ENCODE data around the gene DLX2.
"Not testable (repeated sequence)": the region's sequence is repeated elsewhere in the genome, so short reads cannot be mapped to it uniquely, and the experiment has no call there.

The DLX2 gene

GRCh38 chr2:172102391-172103359 lies at the start of gene DLX2:
Gene DLX2, minus strand, starts transcription at chr2:172102900. Its CDS starts 362 bp downstream, at chr2:172102538.
- DNase-seq = peak; percentile 92

- peak; percentile 26 for DNase-seq
These were observed 45.4 kb upstream of the DLX2 start for GRCh38 chr2:172147944-172148650.

- no peak for DNase-seq
These were observed 41.1 kb upstream of the DLX2 start for GRCh38 chr2:172143817-172144216.

- not testable (repeated sequence) for DNase-seq
These were observed 36.0 kb upstream of the DLX2 start for GRCh38 chr2:172138727-172139126.

- no peak for DNase-seq
These were observed 35.2 kb upstream of the DLX2 start for GRCh38 chr2:172137943-172138342.

GRCh38 chr2:172137109-172137508 lies 34.4 kb upstream of the DLX2 start:
- no peak for DNase-seq

GRCh38 chr2:172135446-172135845 lies 32.7 kb upstream of the DLX2 start:
- DNase-seq = peak; percentile 11

GRCh38 chr2:172134270-172134669 lies 31.6 kb upstream of the DLX2 start:
- no peak for DNase-seq

GRCh38 chr2:172131713-172132555 lies 29.2 kb upstream of the DLX2 start:
- DNase-seq = no peak

GRCh38 chr2:172129404-172129803 lies 26.7 kb upstream of the DLX2 start:
- DNase-seq = no peak

GRCh38 chr2:172128484-172128883 lies 25.8 kb upstream of the DLX2 start:
- DNase-seq = no peak

GRCh38 chr2:172120118-172120517 lies 17.4 kb upstream of the DLX2 start:
- DNase-seq = no peak

GRCh38 chr2:172119089-172119488 lies 16.4 kb upstream of the DLX2 start:
- peak; percentile 77 for DNase-seq

GRCh38 chr2:172116107-172116506 lies 13.4 kb upstream of the DLX2 start:
- DNase-seq = no peak

- DNase-seq = no peak
These were observed 11.9 kb upstream of the DLX2 start for GRCh38 chr2:172114579-172114978.

GRCh38 chr2:172114176-172114575 lies 11.5 kb upstream of the DLX2 start:
- not testable (repeated sequence) for DNase-seq

- DNase-seq = peak; percentile 66
These were observed 10.9 kb upstream of the DLX2 start for GRCh38 chr2:172113617-172114016.

GRCh38 chr2:172109988-172110811 lies 7.5 kb upstream of the DLX2 start:
- DNase-seq = no peak

- no peak for DNase-seq
These were observed 6.7 kb upstream of the DLX2 start for GRCh38 chr2:172109256-172109987.

GRCh38 chr2:172108587-172108930 lies 5.9 kb upstream of the DLX2 start:
- no peak for DNase-seq

All from fibroblast of skin of right biceps (primary cell).